Upper lobe of right lung (tissue), 1 donor: ENCODE measurements around the gene HOXB2. TPM values are rescaled to one million over a fixed set of nuclear protein-coding genes. Genes with fewer than 3 reads are reported as not detected.

ENCODE experiments used
- ATAC-seq: fragments of 200-7000 bp; cut with Tn5 transposase; one replicate; pipeline ENCODE4 v1.9.1; 2020; ENCODE audit warnings: mild to moderate bottlenecking, moderate library complexity
- DNase-seq: peaks from one replicate; pipeline ENCODE4 v3.0.0-alpha.2; 2020
- H3K27ac ChIP-seq: fragments of 200-600 bp; one replicate; pipeline ENCODE4 v1.8.0; 2022
- H3K27me3 ChIP-seq: fragments of 200-600 bp; one replicate; pipeline ENCODE4 v1.8.0; 2022; ENCODE audit warnings: mild to moderate bottlenecking
- H3K36me3 ChIP-seq: fragments of 200-600 bp; one replicate; pipeline ENCODE4 v1.8.0; 2022
- H3K4me1 ChIP-seq: fragments of 200-600 bp; one replicate; pipeline ENCODE4 v1.8.0; 2022
- H3K4me3 ChIP-seq: fragments of 200-600 bp; one replicate; pipeline ENCODE4 v1.8.0; 2022; ENCODE audit warnings: mild to moderate bottlenecking
- H3K9me3 ChIP-seq: fragments of 200-600 bp; one replicate; pipeline ENCODE4 v1.8.0; 2022
- CTCF ChIP-seq: fragments of 200-600 bp; IDR thresholded peaks from one replicate; pipeline ENCODE4 v1.8.0; 2022; ENCODE audit warnings: antibody characterized with exemption
- intact Hi-C: fragments of 100-400 bp; cut with DNase I; formaldehyde crosslinking; loops from one replicate; pipeline ENCODE4 v1.11.0; 2022
- total RNA-seq: library from RNA; stranded (reverse); fragmentation: NEBNext Ultra II Directional; extraction: Animal tissue kit (Norgen Biotek cat#: 25700); gene quantifications from one replicate; pipeline ENCODE4 v1.2.1, GENCODE V29; 2021
- donor health status: DM: no; HTN: yes; CAD: no; lungs with severe emphysema.

HOXB2 gene
- total RNA-seq, 1 donor from 2014 or later, result 11.0 TPM

- H3K27ac ChIP-seq, result no peak overlapping the region
- H3K9me3 ChIP-seq, result no peaks in the 10 kb centered on the region
- H3K27me3 ChIP-seq, result peaks cover 45% of the 10 kb centered on the region
- TF ChIP-seq CTCF, result no peak
- ATAC-seq (no peak), DNase-seq (no peak)
- H3K36me3 ChIP-seq, result no peaks in the 10 kb centered on the region
- no peak overlapping the region for H3K4me3 ChIP-seq
- peaks cover 5% of the 10 kb centered on the region for H3K4me1 ChIP-seq
- intact Hi-C loops, result no loop called here
Measured at GRCh38 chr17:48527547-48527932, 17.4 kb downstream of the HOXB2 start.

GRCh38 chr17:48526608-48527546, 18.0 kb downstream of the HOXB2 start:
- DNase-seq (no peak), ATAC-seq (no peak)
- intact Hi-C loops, result no loop called here
- Histone ChIP-seq H3K4me3 (no peak overlapping the region), H3K4me1 (peaks cover 5% of the 10 kb centered on the region), H3K27me3 (peaks cover 50% of the 10 kb centered on the region), H3K27ac (no peak overlapping the region), H3K36me3 (no peaks in the 10 kb centered on the region), H3K9me3 (no peaks in the 10 kb centered on the region)
- TF ChIP-seq CTCF, result no peak

- Histone ChIP-seq H3K36me3 (no peaks in the 10 kb centered on the region), H3K27me3 (peaks cover 40% of the 10 kb centered on the region), H3K4me1 (peaks cover 5% of the 10 kb centered on the region), H3K27ac (no peak overlapping the region), H3K9me3 (no peaks in the 10 kb centered on the region), H3K4me3 (no peak overlapping the region)
- DNase-seq (no peak), ATAC-seq (no peak)
- intact Hi-C loops, result no loop called here
- no peak for TF ChIP-seq CTCF
Measured at GRCh38 chr17:48523010-48523409, 21.9 kb downstream of the HOXB2 start.

- no peak overlapping the region for H3K27ac ChIP-seq
- no peaks in the 10 kb centered on the region for H3K9me3 ChIP-seq
- peaks cover 5% of the 10 kb centered on the region for H3K4me1 ChIP-seq
- DNase-seq, result no peak
- peaks cover 40% of the 10 kb centered on the region for H3K27me3 ChIP-seq
- no peak for TF ChIP-seq CTCF
- H3K4me3 ChIP-seq, result no peak overlapping the region
- no peaks in the 10 kb centered on the region for H3K36me3 ChIP-seq
- no peak for ATAC-seq
- intact Hi-C loops, result no loop called here
Measured at GRCh38 chr17:48522031-48522653, 22.8 kb downstream of the HOXB2 start.

GRCh38 chr17:48520631-48521079, 24.3 kb downstream of the HOXB2 start:
- Histone ChIP-seq H3K9me3 (no peaks in the 10 kb centered on the region), H3K27me3 (peaks cover 35% of the 10 kb centered on the region), H3K27ac (no peak overlapping the region), H3K4me1 (no peaks in the 10 kb centered on the region), H3K36me3 (no peaks in the 10 kb centered on the region), H3K4me3 (no peak overlapping the region)
- ATAC-seq (no peak), DNase-seq (no peak)
- TF ChIP-seq CTCF, result no peak
- intact Hi-C loops, result no loop called here
